ENCODE results near the gene ITPA.

DNA sequence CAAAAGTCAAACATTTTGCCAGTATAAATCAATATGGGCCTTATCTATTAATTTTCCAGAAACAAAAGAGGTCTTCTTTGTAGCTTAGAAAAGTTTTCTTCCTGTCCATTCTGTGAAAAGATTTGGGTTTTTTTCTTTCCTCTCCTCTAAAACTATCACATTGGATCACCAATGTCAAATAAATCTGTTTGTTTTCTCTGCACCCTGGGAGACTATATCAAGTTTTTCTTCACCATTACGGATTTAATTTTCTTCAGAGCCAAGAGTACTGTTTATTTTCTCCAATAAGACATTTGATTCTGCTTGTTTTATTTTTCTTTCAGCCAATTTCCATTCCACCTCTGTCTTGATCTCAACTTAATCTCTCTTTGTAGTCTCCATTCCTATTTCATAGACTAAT lies 34.0 kb upstream of the ITPA start:
- TF ChIP-seq, protein P1, sequence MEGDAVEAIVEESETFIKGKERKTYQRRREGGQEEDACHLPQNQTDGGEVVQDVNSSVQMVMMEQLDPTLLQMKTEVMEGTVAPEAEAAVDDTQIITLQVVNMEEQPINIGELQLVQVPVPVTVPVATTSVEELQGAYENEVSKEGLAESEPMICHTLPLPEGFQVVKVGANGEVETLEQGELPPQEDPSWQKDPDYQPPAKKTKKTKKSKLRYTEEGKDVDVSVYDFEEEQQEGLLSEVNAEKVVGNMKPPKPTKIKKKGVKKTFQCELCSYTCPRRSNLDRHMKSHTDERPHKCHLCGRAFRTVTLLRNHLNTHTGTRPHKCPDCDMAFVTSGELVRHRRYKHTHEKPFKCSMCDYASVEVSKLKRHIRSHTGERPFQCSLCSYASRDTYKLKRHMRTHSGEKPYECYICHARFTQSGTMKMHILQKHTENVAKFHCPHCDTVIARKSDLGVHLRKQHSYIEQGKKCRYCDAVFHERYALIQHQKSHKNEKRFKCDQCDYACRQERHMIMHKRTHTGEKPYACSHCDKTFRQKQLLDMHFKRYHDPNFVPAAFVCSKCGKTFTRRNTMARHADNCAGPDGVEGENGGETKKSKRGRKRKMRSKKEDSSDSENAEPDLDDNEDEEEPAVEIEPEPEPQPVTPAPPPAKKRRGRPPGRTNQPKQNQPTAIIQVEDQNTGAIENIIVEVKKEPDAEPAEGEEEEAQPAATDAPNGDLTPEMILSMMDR (conservative IDR thresholded peaks at IDR 0.05; ENCODE audit: low read depth, low read length) = no peak
- no peak for TF ChIP-seq EZH2phosphoT487 (IDR thresholded peaks at IDR 0.05; ENCODE audit: borderline replicate concordance, low read length)

All from PC-3 (cell line).